ENCODE results near the gene PCDHGA3. TPM values are rescaled to one million over a fixed set of nuclear protein-coding genes. Genes with fewer than 3 reads are reported as not detected.
"Not testable (repeated sequence)": the region's sequence is repeated elsewhere in the genome, so short reads cannot be mapped to it uniquely, and the experiment has no call there.

Gene PCDHGA3
- total and polyA plus RNA-seq, 2 of the 13 experiments (the other 11 are each of a cell fraction or from before 2014, with no cell fraction given) = 0.05 TPM; not detected in 1

GRCh38 chr5:141338538-141339306 is 4.9 kb upstream of the PCDHGA3 start, which contains the start of gene PCDHGA2:
Gene PCDHGA2, plus strand, starts transcription at chr5:141338760.
- TF ChIP-seq PLSCR1 (CRISPR knock-in tag; IDR thresholded peaks at IDR 0.05; ENCODE audit: borderline replicate concordance) (no peak), CTCF (CRISPR knock-in tag; IDR thresholded peaks at IDR 0.05) (peak; percentile 35), STAG1 (CRISPR knock-in tag; IDR thresholded peaks at IDR 0.05) (peak; percentile 33; the same call in 1 of the 2 replicates)
- intact Hi-C loops (cut with micrococcal nuclease; ENCODE audit: unreplicated experiment) = no loop called here
- DNase-seq (ENCODE audit: low spot score) = peak; percentile 18
- Histone ChIP-seq H3K27ac (ENCODE audit: extremely low read length, insufficient read depth, low read length) (no peak within 1 kb of the TSS), H3K79me2 (ENCODE audit: insufficient read depth, low read length) (no peaks in the 10 kb centered on the region), H3K4me1 (ENCODE audit: insufficient read depth, low read length) (no peaks in the 10 kb centered on the region), H3K4me2 (ENCODE audit: low read depth, low read length) (no peak within 1 kb of the TSS), H3K9me3 (ENCODE audit: low read length) (peaks cover 14% of the 10 kb centered on the region; the same call in 1 of the 2 replicates), H3K27me3 (ENCODE audit: control insufficient read depth in 1 of 2, insufficient read depth in 2 of 2, low read length in 2 of 2) (no peaks in the 10 kb centered on the region; a peak in 1 of 5 replicates), H2AFZ (ENCODE audit: low read length) (no peak within 1 kb of the TSS), H3K9ac (ENCODE audit: insufficient read depth, low read depth, low read length) (no peak within 1 kb of the TSS), H4K20me1 (ENCODE audit: insufficient read depth, low read length) (no peaks in the 10 kb centered on the region), H3K36me3 (replicated peaks in 1 of 2; ENCODE audit: control insufficient read depth in 1 of 2, insufficient read depth in 2 of 2, low read length in 2 of 2) (no peaks in the 10 kb centered on the region), H3K4me3 (replicated peaks in 1 of 3; ENCODE audit: insufficient read depth in 1 of 3, low read depth in 2 of 3, low read length in 3 of 3) (no peak within 1 kb of the TSS)
- CTCF ChIA-PET (ENCODE audit: low intra/inter-chr PET ratio, low total read pairs) = interaction anchor here (1.1 kb wide), 1 partner anchor 226 kb away, joined by 4 read pairs; no protein-coding TSS in a partner anchor
- in situ Hi-C loops (cut with HindIII; ENCODE audit: extremely low pct_ligation_motif_present, low pct_unique_long_range_greater_than_20kb) = no loop called here
- WGBS (ENCODE audit: low lambda C conversion rate) = 46% methylated on average over 24 of the region's 27 CpGs
- no peak for FAIRE-seq
- POLR2A ChIA-PET = no interaction called here
- ATAC-seq = 0 out of 3 replicates have a peak, but pooled peaks have one; percentile 25
- no TSS peak for BruUV-seq (replicated peaks)

GRCh38 chr5:141340781-141341354 is 2.8 kb upstream of the PCDHGA3 start:
- H3K27ac ChIP-seq (ENCODE audit: extremely low read length, insufficient read depth, low read length); H3K27me3 ChIP-seq (ENCODE audit: control insufficient read depth in 1 of 2, insufficient read depth in 2 of 2, low read length in 2 of 2); H3K4me2 ChIP-seq (ENCODE audit: low read depth, low read length); H3K4me1 ChIP-seq (ENCODE audit: insufficient read depth, low read length); in situ Hi-C loops (cut with HindIII; ENCODE audit: extremely low pct_ligation_motif_present, low pct_unique_long_range_greater_than_20kb); H2AFZ ChIP-seq (ENCODE audit: low read length); POLR2A ChIA-PET; H3K36me3 ChIP-seq (replicated peaks in 1 of 2; ENCODE audit: control insufficient read depth in 1 of 2, insufficient read depth in 2 of 2, low read length in 2 of 2); intact Hi-C loops (cut with micrococcal nuclease; ENCODE audit: unreplicated experiment); CTCF ChIA-PET (ENCODE audit: low intra/inter-chr PET ratio, low total read pairs); H3K79me2 ChIP-seq (ENCODE audit: insufficient read depth, low read length); H3K9ac ChIP-seq (ENCODE audit: insufficient read depth, low read depth, low read length); ATAC-seq; DNase-seq (ENCODE audit: low spot score); BruUV-seq (replicated peaks); H3K4me3 ChIP-seq (replicated peaks in 1 of 3; ENCODE audit: insufficient read depth in 1 of 3, low read depth in 2 of 3, low read length in 3 of 3); H4K20me1 ChIP-seq (ENCODE audit: insufficient read depth, low read length); FAIRE-seq: not testable (repeated sequence)
- peaks cover 30% of the 10 kb centered on the region for H3K9me3 ChIP-seq (ENCODE audit: low read length)
- 57% methylated on average over 7 of the region's 45 CpGs for WGBS (ENCODE audit: low lambda C conversion rate)

Data from HepG2 (cell line).